Adrenal gland (tissue), 5 donors: Measurements from ENCODE around the gene SFRP5.

Experiments
- POLR2A ChIP-seq, 2 donors: fragments of 450-650 bp; IDR thresholded peaks; one replicate each; pipeline ENCODE4 v1.6.1; 2017; ENCODE audit warnings: antibody characterized with exemption in 2 of 2, mild to moderate bottlenecking in 2 of 2, moderate library complexity in 1 of 2
- TF ChIP-seq, protein P1 (sequence below), 6 experiments: fragments of 450-650 bp in 4 of 6; fragments of 200-600 bp in 2 of 6; sonication (generic) in 1 of 6; IDR thresholded peaks; 1 replicate in 5 of 6; 2 replicates in 1 of 6; pipeline versions ENCODE4 v1.5.1 to v1.8.0; 2016 to 2021; ENCODE audit warnings: antibody characterized with exemption in 6 of 6, mild to moderate bottlenecking in 2 of 6, moderate library complexity in 1 of 6
- donor health status: DM: no; HTN: no; CAD: no.

DNA sequence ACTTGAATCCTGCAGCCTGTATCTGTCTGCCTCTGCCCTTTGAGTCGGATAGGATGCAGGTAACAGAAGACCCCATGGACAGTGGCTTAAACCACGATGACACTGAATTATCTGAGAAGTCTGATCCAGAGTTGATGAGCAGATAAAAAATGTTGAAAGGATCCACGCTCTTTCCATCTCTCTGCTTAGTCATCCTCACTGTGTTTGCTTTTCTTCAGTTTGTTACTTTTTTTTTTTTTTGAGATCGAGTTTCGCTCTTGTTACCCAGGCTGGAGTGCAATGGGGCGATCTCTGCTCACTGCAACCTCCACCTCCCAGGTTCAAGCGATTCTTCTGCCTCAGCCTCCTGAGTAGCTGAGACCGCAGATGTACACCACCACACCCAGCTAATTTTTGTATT is 40.9 kb upstream of the SFRP5 start:
- TF ChIP-seq, protein P1, sequence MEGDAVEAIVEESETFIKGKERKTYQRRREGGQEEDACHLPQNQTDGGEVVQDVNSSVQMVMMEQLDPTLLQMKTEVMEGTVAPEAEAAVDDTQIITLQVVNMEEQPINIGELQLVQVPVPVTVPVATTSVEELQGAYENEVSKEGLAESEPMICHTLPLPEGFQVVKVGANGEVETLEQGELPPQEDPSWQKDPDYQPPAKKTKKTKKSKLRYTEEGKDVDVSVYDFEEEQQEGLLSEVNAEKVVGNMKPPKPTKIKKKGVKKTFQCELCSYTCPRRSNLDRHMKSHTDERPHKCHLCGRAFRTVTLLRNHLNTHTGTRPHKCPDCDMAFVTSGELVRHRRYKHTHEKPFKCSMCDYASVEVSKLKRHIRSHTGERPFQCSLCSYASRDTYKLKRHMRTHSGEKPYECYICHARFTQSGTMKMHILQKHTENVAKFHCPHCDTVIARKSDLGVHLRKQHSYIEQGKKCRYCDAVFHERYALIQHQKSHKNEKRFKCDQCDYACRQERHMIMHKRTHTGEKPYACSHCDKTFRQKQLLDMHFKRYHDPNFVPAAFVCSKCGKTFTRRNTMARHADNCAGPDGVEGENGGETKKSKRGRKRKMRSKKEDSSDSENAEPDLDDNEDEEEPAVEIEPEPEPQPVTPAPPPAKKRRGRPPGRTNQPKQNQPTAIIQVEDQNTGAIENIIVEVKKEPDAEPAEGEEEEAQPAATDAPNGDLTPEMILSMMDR (IDR thresholded peaks at IDR 0.05) = no peak
- no peak for TF ChIP-seq POLR2A (IDR thresholded peaks at IDR 0.05)
